Endometrial microvascular endothelial cells (primary cell): Measurements from ENCODE around the gene RBSN. TPM values are rescaled to one million over a fixed set of nuclear protein-coding genes. Genes with fewer than 3 reads are reported as not detected.
"Not testable (repeated sequence)": the region's sequence is repeated elsewhere in the genome, so short reads cannot be mapped to it uniquely, and the experiment has no call there.

Experiments used
- in situ Hi-C: cut with HindIII; loops from 2 replicates; pipeline ENCODE4 v1.10.0; 2017; ENCODE audit warnings: low sequenced_read_pairs, low pct_unique_long_range_greater_than_20kb; ENCODE audit errors: inconsistent ontology term
- total RNA-seq: library from RNA; depleted of rRNA; stranded (reverse); fragments of >200 nt; gene quantifications from one replicate; pipeline ENCODE4 v1.2.3, GENCODE V29; 2015; ENCODE audit errors: inconsistent ontology term

Gene RBSN
- total RNA-seq, result 22.7 TPM

- in situ Hi-C loops, result no loop called here
Measured at GRCh38 chr3:15098503-15099363, at the start of gene RBSN. RBSN (minus strand) TSS chr3:15099148; CDS start chr3:15096120, 3,028 bp downstream.

GRCh38 chr3:15148614-15149013 lies 49.7 kb upstream of the RBSN start:
- in situ Hi-C loops, result no loop called here

GRCh38 chr3:15136885-15137284 lies 37.9 kb upstream of the RBSN start:
- in situ Hi-C loops, result not testable (repeated sequence)

GRCh38 chr3:15134968-15135367 lies 36.0 kb upstream of the RBSN start:
- in situ Hi-C loops, result not testable (repeated sequence)

DNA sequence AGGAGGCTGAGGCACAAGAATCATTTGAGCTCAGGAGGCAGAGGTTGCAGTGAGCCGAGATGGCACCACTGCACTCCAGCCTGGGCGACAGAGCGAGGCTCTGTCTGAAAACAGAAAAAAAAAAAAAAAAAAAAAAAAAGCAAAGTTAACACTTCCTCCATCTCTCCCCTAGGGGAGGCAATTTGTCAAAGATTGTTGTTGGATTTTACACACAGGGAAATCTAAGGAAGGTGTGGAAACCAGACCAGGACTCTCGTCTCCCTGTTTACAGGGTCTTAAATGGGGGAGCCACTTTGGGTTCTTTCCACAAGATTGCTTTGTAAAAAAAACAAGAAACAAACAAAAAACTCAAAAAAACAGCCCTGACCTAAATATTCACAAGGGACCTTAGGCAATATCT lies 29.5 kb upstream of the RBSN start:
- in situ Hi-C loops, result not testable (repeated sequence)

- in situ Hi-C loops, result not testable (repeated sequence)
Measured at GRCh38 chr3:15126975-15127374, 28.0 kb upstream of the RBSN start.

- in situ Hi-C loops, result no loop called here
Measured at GRCh38 chr3:15122398-15122797, 23.4 kb upstream of the RBSN start.

DNA sequence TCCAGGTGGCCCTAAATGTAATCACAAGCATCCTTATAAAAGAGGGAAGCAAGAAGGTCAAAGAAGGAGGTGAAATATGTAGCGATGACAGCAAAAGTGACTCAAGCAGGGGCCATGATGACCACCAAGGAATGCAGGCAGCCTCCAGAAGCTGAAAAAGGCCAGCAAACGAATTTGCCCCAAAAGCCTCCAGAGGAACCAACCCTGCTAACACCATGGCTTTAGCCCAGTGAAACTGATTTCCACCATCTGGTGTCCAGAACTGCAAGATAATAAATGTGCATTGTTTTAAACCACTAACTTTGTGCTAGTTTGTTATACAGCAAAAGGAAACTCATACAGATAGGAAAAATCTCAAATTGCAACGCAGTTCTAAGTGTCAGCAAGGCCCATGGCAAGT lies 23.0 kb upstream of the RBSN start:
- in situ Hi-C loops, result no loop called here

GRCh38 chr3:15120986-15121385 lies 22.0 kb upstream of the RBSN start:
- in situ Hi-C loops, result no loop called here

DNA sequence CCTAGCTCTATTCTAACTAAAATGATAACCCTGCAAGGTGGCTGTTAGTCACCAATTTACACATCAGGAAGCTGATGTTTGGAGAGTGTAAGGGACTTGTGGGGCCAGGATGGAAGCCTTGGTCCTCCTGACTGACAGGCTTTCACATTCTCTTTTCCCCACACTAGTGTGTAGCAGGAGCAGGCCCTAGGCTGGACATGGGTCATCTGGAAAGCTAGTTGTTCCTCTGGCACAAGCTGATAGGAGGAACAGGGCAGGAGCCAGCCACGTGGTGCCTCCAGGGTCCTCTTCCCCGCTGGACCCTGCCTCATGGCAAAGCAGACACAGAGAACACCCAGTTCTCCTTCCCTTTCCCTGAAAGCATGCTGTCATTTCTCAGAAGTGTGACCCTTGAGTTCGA lies 18.1 kb upstream of the RBSN start:
- in situ Hi-C loops, result no loop called here

GRCh38 chr3:15116032-15116669 lies 17.2 kb upstream of the RBSN start:
- in situ Hi-C loops, result no loop called here

GRCh38 chr3:15114466-15115358 lies 15.8 kb upstream of the RBSN start:
- in situ Hi-C loops, result no loop called here

- in situ Hi-C loops, result no loop called here
Measured at GRCh38 chr3:15113884-15114283, 14.9 kb upstream of the RBSN start.

GRCh38 chr3:15113471-15113870 lies 14.5 kb upstream of the RBSN start:
- in situ Hi-C loops, result no loop called here

DNA sequence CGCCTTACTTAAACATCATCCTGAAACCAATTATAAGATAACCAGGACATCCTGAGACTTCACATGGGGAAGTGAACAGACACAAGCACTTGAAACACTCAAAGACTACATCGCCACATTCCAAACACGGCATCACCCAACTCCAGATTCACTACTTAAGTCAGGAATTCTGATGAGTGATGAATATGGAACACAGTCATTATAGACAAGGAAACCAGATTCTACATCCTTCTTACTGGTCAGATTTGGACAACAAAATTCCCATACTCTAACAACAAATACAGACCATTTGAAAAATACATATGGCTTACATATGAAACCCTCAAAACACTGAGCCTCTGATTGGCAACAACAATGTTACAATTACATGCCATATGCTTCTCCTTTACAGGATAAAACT lies 13.1 kb upstream of the RBSN start:
- in situ Hi-C loops, result no loop called here

GRCh38 chr3:15110206-15110605 lies 11.3 kb upstream of the RBSN start:
- in situ Hi-C loops, result no loop called here

GRCh38 chr3:15108869-15109268 lies 9.9 kb upstream of the RBSN start:
- in situ Hi-C loops, result no loop called here

DNA sequence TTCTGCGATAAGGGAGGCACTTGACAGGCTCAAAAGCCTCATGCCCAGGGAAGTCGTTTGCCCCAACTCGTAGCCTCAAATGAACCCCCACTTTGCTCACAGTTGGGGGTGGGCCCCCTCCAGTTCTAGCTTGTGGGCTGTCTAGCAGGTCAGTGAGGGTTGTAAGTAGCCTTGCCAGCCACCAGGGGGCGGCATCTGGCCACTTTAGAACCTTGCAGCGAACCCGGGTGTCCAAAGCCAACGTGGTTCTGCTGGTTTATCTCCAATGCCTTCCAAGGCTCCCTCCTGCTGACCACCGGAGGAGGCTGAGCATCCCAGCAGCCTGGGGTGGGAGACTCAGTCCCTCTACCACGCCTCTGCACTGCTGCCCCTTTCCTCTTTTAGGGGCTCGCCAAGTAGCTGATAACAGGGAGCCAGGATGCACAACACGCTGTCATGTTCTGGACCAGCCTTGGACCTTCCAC lies 9.2 kb upstream of the RBSN start:
- in situ Hi-C loops, result no loop called here
